Measurements from ENCODE around the gene SLC6A2.
"Not testable (repeated sequence)": the region's sequence is repeated elsewhere in the genome, so short reads cannot be mapped to it uniquely, and the experiment has no call there.

SLC6A2 gene

GRCh38 chr16:55655897-55656681, at the start of gene SLC6A2:
Gene SLC6A2, plus strand, starts transcription at chr16:55655988. Its CDS starts 707 bp downstream, at chr16:55656695.
- DNase-seq = no peak

- DNase-seq = no peak
These were observed 42.0 kb upstream of the SLC6A2 start for GRCh38 chr16:55613613-55614335.

GRCh38 chr16:55615071-55615470, 40.7 kb upstream of the SLC6A2 start:
- DNase-seq = no peak

- not testable (repeated sequence) for DNase-seq
These were observed 40.1 kb upstream of the SLC6A2 start for GRCh38 chr16:55615670-55616069.

GRCh38 chr16:55621771-55622170, 34.0 kb upstream of the SLC6A2 start:
- no peak for DNase-seq

- DNase-seq = no peak
These were observed 33.5 kb upstream of the SLC6A2 start for GRCh38 chr16:55622272-55622671.

GRCh38 chr16:55622930-55623561, 32.7 kb upstream of the SLC6A2 start:
- DNase-seq = no peak

GRCh38 chr16:55623640-55624039, 32.1 kb upstream of the SLC6A2 start:
- no peak for DNase-seq

- no peak for DNase-seq
These were observed 31.1 kb upstream of the SLC6A2 start for GRCh38 chr16:55624696-55625095.

GRCh38 chr16:55625843-55626242, 29.9 kb upstream of the SLC6A2 start:
- DNase-seq = no peak

GRCh38 chr16:55628306-55628968, 27.4 kb upstream of the SLC6A2 start:
- no peak for DNase-seq

GRCh38 chr16:55630774-55631173, 25.0 kb upstream of the SLC6A2 start:
- DNase-seq = no peak

- DNase-seq = no peak
These were observed 23.5 kb upstream of the SLC6A2 start for GRCh38 chr16:55632259-55632658.

GRCh38 chr16:55634193-55634592, 21.6 kb upstream of the SLC6A2 start:
- DNase-seq = no peak

GRCh38 chr16:55638256-55638655, 17.5 kb upstream of the SLC6A2 start:
- DNase-seq = no peak

GRCh38 chr16:55640701-55641327, 15.0 kb upstream of the SLC6A2 start:
- DNase-seq = no peak

- DNase-seq = no peak
These were observed 14.2 kb upstream of the SLC6A2 start for GRCh38 chr16:55641430-55642056.

GRCh38 chr16:55642611-55643010, 13.2 kb upstream of the SLC6A2 start:
- DNase-seq = no peak

- no peak for DNase-seq
These were observed 12.4 kb upstream of the SLC6A2 start for GRCh38 chr16:55643161-55643970.

GRCh38 chr16:55645986-55646385, 9.8 kb upstream of the SLC6A2 start:
- DNase-seq = no peak

GRCh38 chr16:55647343-55647742, 8.4 kb upstream of the SLC6A2 start:
- DNase-seq = no peak
